Kidney (tissue), 14 donors: ENCODE results near the gene TTC7B. TPM values are rescaled to one million over a fixed set of nuclear protein-coding genes. Genes with fewer than 3 reads are reported as not detected.

Source experiments
- DNase-seq, 5 donors: peaks; one replicate each; pipeline ENCODE4 v3.0.0-alpha.2; 2013 to 2020
- FAIRE-seq: peaks from 2 replicates; lab custom pipeline; 2012; peaks lifted over from hg19 to GRCh38; lab: Jason Lieb, UNC
- H3K27ac ChIP-seq, 2 donors: one replicate each; pipeline ENCODE4 v1.7.0; 2013; ENCODE audit warnings: low read depth in 2 of 2, low read length in 2 of 2, inconsistent platforms in 1 of 2
- H3K27me3 ChIP-seq: one replicate; pipeline ENCODE4 v1.7.1; 2013; ENCODE audit warnings: low read length, inconsistent platforms; ENCODE audit not compliant: control insufficient read depth, insufficient read depth
- H3K36me3 ChIP-seq, 3 donors: one replicate each; pipeline versions ENCODE4 v1.7.0 to v1.7.1; 2013; ENCODE audit warnings: low read length in 3 of 3, control low read depth in 1 of 3, inconsistent platforms in 1 of 3; ENCODE audit not compliant: insufficient read depth in 3 of 3, control insufficient read depth in 2 of 3
- H3K4me1 ChIP-seq, 3 donors: one replicate each; pipeline versions ENCODE4 v1.7.0 to v1.7.1; 2013; ENCODE audit warnings: low read length in 3 of 3, inconsistent platforms in 1 of 3, low read depth in 1 of 3; ENCODE audit not compliant: control insufficient read depth in 2 of 3, insufficient read depth in 2 of 3
- H3K4me3 ChIP-seq, 3 donors: one replicate each; pipeline versions ENCODE4 v1.7.0 to v1.8.1; 2013; ENCODE audit warnings: low read length in 3 of 3, control low read depth in 1 of 3, inconsistent platforms in 1 of 3
- H3K9ac ChIP-seq, 3 donors: one replicate each; pipeline versions ENCODE4 v1.7.0 to v1.7.1; 2013; ENCODE audit warnings: low read length in 3 of 3, control low read depth in 1 of 3, inconsistent platforms in 1 of 3
- H3K9me3 ChIP-seq, 3 donors: one replicate each; pipeline versions ENCODE4 v1.7.0 to v1.7.1; 2013; ENCODE audit warnings: low read length in 3 of 3, control low read depth in 1 of 3, inconsistent platforms in 1 of 3; ENCODE audit not compliant: control insufficient read depth in 2 of 3, insufficient read depth in 1 of 3
- intact Hi-C: fragments of 100-400 bp; cut with DNase I; formaldehyde crosslinking; loops from one replicate; pipeline ENCODE4 v1.11.1; 2022
- polyA plus RNA-seq: library from polyadenylated mRNA; stranded (reverse); fragments of 350-450 nt; fragmentation: Illumina TruSeq; extraction: RNeasy Lipid Tissue Mini Kit (QIAGEN cat#74804); gene quantifications from one replicate; pipeline ENCODE4 v1.2.3, GENCODE V29; 2014; ENCODE audit warnings: low read depth, low replicate concordance; ENCODE audit not compliant: insufficient read depth
- total RNA-seq: library from RNA; stranded (reverse); fragmentation: NEBNext Ultra II Directional; extraction: Animal tissue kit (Norgen Biotek cat#: 25700); gene quantifications from one replicate; pipeline ENCODE4 v1.2.1, GENCODE V29; 2021
- TF ChIP-seq, protein P1 (sequence below): IDR thresholded peaks from 3 replicates; pipeline ENCODE4 v1.5.1; 2012; ENCODE audit warnings: mild to moderate bottlenecking, moderate library complexity, borderline replicate concordance; ENCODE audit not compliant: insufficient read depth; ENCODE audit errors: extremely low read depth
- donor health status: control.
- donor health status: control.
- donor health status: control.
- donor health status: control.
- donor health status: control.
- donor health status: DM: yes; HTN: yes; CAD: no.
- donor health status: Normal renal cell carcinoma (clear cell type).

The TTC7B gene
- total and polyA plus RNA-seq, 2 donors from 2014 or later, result 23.4 to 48.3 TPM

DNA sequence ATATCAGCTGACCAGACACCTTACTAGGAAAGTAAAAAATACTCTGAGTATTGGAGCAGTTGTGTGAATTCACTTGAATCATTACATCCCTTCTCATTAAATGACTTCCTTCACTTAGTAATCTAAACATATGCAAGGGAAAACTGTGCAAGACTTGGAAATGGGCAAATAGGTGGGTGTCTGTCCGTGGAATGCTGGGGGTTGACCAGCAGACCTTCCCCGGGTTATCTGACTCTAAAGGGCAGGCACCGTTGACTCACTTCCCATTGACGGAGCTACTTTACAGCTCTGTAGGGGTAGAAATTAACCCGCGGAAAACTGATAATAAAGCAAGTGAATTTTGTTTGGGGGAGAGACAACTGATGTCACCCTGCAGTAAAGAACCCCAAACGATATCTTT, 199.3 kb downstream of the TTC7B start:
- Histone ChIP-seq H3K4me3 (no peak overlapping the region), H3K36me3 (peaks cover 0 to 2% (median 0%) of the 10 kb centered on the region in 3 donors), H3K9me3 (no peaks in the 10 kb centered on the region), H3K4me1 (peaks cover 0 to 2% (median 0%) of the 10 kb centered on the region in 3 donors), H3K9ac (no peak overlapping the region), H3K27me3 (no peaks in the 10 kb centered on the region), H3K27ac (no peak overlapping the region)
- FAIRE-seq (no peak), DNase-seq (no peak)
- intact Hi-C loops, result no loop called here
- TF ChIP-seq, protein P1, sequence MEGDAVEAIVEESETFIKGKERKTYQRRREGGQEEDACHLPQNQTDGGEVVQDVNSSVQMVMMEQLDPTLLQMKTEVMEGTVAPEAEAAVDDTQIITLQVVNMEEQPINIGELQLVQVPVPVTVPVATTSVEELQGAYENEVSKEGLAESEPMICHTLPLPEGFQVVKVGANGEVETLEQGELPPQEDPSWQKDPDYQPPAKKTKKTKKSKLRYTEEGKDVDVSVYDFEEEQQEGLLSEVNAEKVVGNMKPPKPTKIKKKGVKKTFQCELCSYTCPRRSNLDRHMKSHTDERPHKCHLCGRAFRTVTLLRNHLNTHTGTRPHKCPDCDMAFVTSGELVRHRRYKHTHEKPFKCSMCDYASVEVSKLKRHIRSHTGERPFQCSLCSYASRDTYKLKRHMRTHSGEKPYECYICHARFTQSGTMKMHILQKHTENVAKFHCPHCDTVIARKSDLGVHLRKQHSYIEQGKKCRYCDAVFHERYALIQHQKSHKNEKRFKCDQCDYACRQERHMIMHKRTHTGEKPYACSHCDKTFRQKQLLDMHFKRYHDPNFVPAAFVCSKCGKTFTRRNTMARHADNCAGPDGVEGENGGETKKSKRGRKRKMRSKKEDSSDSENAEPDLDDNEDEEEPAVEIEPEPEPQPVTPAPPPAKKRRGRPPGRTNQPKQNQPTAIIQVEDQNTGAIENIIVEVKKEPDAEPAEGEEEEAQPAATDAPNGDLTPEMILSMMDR, result no peak

DNA sequence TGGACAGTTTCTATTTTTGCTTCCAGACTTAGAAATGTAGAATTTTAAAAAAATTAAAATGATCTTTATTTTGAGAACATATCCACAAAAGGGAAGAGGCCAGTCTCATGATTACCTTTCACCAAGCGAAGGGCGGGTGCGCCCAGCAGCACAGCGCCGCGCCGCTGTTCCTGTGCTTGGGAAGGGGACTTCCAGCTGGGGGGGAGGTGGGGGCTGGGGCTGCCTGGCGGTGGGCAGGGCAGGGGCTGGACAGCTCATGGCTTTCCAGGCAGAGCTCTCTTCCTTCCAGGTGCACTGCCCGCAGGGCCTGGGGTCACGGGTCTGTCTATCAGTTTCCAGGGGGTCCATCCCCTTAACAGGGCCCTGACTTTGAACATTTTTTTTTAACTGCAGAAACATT, 199.9 kb downstream of the TTC7B start:
- Histone ChIP-seq H3K36me3 (peaks cover 0 to 2% (median 0%) of the 10 kb centered on the region in 3 donors), H3K9me3 (no peaks in the 10 kb centered on the region), H3K4me1 (peaks cover 0 to 2% (median 0%) of the 10 kb centered on the region in 3 donors), H3K27me3 (no peaks in the 10 kb centered on the region), H3K9ac (no peak overlapping the region), H3K27ac (no peak overlapping the region), H3K4me3 (no peak overlapping the region)
- TF ChIP-seq, protein P1, result no peak
- FAIRE-seq (no peak), DNase-seq (no peak)
- intact Hi-C loops, result no loop called here

DNA sequence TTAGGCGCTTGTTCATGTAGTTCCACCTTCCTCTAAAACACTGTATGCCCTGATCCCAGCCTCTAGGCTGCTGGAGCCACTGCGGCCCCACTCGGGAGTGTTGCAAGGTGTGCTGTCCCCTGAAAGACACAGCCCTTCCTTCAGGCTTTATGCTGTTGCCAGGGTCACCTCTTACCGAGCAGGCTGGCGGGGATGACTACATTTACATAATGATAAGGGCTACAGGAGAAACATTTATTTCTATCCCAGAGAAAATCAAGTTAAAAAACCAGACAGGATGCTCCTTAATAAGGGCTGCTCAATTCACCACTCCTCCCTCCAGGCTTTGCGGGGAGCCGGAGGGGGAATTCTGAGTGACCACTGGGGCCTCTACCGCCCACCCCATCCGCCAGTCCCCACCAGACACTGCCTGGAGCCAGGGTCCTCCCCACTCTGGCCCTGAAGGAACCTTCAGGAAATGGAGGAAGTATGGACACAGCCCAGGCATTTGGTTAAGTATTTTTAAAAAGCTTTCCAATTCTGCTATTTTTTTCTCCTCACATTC, 200.6 kb downstream of the TTC7B start:
- Histone ChIP-seq H3K9ac (no peak overlapping the region), H3K4me3 (no peak overlapping the region), H3K9me3 (no peaks in the 10 kb centered on the region), H3K27me3 (no peaks in the 10 kb centered on the region), H3K36me3 (peaks cover 0 to 2% (median 0%) of the 10 kb centered on the region in 3 donors), H3K4me1 (peaks cover 0 to 2% (median 0%) of the 10 kb centered on the region in 3 donors), H3K27ac (no peak overlapping the region)
- intact Hi-C loops, result no loop called here
- FAIRE-seq (no peak), DNase-seq (peak in 1 of 5 donors; percentile 50)
- TF ChIP-seq, protein P1, result no peak
